Measurements from ENCODE around the gene FAM47E. TPM values are rescaled to one million over a fixed set of nuclear protein-coding genes. Genes with fewer than 3 reads are reported as not detected.

FAM47E gene
- total RNA-seq, 1 donor from 2014 or later, result 3.5 TPM

DNA sequence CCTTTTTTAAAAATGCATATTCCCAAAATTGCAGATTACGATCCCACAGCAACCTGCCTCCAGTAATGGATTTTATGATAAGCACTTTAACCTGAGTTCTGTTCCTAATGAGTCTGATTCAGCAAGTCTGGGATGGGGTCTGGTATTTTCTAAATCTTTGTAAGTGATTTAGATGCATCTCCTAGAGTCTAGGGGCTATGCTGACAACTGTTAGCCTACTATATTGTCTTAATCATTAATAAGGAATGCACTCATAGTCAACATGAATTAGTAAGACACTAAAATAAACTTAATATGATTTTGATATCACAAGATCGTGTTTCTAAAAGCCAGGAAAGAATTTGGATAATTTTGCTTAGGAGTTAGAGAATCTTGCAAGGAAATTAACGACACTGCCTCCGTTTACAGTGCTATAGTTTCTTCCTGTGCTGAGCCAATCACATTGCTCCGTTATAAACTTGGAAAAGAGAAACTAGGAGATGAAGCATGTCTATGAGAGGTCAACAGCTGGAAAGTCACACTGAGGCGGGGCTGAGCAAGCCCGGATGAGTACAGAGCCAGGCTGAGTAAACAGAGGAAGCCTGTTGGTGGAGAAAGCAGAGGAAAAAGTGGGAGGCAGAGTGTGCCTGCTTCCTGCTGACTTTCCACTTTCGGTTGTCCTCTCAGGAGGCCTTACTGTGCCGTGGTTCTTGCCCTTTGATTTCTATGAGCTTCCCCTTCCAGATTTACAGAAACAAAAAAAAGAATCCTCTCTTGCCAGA lies 43.3 kb upstream of the FAM47E start:
- H3K4me3 ChIP-seq (ENCODE audit: low read depth, low read length), result peak overlapping the region; percentile 15
- DNase-seq (ENCODE audit: low read depth), result no peak
- TF ChIP-seq, protein P1, sequence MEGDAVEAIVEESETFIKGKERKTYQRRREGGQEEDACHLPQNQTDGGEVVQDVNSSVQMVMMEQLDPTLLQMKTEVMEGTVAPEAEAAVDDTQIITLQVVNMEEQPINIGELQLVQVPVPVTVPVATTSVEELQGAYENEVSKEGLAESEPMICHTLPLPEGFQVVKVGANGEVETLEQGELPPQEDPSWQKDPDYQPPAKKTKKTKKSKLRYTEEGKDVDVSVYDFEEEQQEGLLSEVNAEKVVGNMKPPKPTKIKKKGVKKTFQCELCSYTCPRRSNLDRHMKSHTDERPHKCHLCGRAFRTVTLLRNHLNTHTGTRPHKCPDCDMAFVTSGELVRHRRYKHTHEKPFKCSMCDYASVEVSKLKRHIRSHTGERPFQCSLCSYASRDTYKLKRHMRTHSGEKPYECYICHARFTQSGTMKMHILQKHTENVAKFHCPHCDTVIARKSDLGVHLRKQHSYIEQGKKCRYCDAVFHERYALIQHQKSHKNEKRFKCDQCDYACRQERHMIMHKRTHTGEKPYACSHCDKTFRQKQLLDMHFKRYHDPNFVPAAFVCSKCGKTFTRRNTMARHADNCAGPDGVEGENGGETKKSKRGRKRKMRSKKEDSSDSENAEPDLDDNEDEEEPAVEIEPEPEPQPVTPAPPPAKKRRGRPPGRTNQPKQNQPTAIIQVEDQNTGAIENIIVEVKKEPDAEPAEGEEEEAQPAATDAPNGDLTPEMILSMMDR (conservative IDR thresholded peaks at IDR 0.05; ENCODE audit: low read depth, low read length), result no peak

DNA sequence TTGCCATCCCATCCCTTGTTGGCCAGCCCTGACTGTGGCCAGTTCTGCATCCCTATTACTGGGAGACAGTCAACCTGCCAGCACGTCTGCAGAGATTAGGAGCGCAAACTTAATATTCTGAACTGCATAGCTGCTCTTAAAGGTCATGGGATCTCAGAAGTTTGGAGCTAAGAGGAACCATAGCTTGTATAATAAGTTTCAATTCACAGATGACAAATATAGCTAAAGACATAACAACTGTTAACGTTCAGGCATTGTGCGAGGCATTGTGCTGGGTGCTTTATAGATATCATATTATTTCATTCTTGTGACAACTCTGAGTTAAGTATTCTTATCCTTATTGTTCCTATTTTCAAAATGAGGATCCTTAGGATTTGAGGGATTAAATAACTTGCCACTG lies 41.6 kb upstream of the FAM47E start:
- no peak for DNase-seq (ENCODE audit: low read depth)
- H3K4me3 ChIP-seq (ENCODE audit: low read depth, low read length), result no peak overlapping the region
- TF ChIP-seq, protein P1 (conservative IDR thresholded peaks at IDR 0.05; ENCODE audit: low read depth, low read length), result no peak

DNA sequence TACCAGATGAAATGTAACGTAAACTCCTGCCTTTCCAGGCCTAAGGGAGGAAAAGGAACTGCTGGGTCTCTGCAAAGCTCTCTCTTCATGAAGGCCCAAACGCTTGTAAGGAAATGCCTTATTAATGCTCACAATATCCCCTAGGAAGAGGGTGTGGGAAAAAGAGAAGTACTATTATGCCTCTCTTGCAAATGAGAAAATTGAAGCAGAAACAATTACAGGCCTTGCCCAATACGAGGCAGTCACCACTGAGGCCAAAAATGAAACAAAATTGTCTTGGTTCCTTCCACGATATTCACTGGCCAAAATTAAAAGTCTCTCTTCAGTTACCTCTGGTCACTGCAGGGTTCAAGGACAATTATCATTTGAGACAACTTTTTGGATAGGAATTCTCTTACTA lies 41.1 kb upstream of the FAM47E start:
- no peak for DNase-seq (ENCODE audit: low read depth)
- H3K4me3 ChIP-seq (ENCODE audit: low read depth, low read length), result no peak overlapping the region
- TF ChIP-seq, protein P1 (conservative IDR thresholded peaks at IDR 0.05; ENCODE audit: low read depth, low read length), result no peak

DNA sequence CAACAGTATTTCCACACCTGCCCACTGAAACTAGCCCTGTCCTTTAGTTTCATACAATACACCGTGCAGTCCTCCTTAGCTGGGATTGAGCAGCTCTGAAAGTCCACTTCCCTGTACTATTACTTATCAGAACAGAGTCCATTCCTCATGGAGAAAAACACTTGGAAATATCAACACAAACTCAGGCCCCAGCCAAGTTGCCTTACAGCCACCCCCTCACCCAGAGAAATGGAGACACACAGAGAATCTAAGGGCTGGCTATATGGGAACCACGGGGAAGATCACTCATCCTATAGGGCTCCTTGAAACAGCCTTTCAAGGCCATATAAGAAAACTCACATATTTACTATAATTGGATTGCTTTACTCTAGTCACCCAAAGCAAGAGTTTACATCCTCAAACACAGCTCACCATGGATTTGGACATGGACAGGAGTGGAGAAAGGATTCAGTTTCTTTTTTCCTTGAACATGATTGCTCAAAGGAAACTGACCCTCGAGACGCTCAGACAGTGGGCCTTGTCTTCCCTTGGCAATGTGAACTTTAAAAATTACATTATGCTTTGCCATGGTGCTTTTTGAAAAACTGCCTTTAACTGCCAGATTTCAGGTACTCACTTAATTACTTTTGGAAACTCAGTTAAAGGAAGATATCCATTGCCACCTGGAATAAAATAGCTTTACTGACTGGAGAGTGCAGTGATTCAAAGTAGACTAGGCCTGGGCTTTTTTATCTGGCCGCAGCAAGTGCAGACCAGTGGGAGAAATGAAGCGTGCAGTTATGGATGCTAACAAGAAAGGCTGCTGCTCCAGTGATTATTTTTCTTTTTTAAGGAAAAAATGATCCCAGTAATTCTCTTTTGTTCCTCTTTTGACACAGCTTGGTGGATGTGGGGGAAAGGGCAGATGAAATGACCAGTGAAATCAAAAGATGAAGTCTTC lies 39.5 kb upstream of the FAM47E start:
- TF ChIP-seq, protein P1 (conservative IDR thresholded peaks at IDR 0.05; ENCODE audit: low read depth, low read length), result no peak
- H3K4me3 ChIP-seq (ENCODE audit: low read depth, low read length), result peak overlapping the region; percentile 72
- DNase-seq (ENCODE audit: low read depth), result no peak

DNA sequence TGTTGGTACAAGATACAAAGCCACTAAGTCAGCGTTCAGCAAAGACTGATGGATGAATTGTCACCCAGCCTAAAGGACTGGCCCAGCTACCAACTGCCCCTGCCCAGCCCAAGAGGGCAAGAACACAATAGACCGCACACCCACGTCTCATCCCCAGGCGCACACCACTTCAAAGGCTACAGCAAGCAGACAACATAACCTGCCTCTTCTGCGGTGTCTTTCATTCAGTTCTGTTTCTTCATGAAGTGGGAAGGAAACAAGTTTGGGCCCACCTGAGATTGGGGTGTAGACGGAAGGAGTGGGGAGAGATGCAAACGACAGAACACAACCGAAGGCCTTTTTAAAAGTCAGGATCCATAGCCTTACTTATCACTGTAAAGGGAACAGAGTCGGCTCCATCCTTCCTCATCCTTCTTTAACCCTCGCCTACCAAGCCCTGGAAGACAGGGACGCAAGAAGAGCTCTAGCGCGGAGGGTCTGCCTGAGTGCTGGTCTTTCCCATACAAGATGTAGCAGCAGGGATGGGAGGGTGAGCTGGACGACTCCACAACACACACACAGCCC lies 38.6 kb upstream of the FAM47E start:
- H3K4me3 ChIP-seq (ENCODE audit: low read depth, low read length), result peak overlapping the region; percentile 72
- DNase-seq (ENCODE audit: low read depth), result no peak
- TF ChIP-seq, protein P1 (conservative IDR thresholded peaks at IDR 0.05; ENCODE audit: low read depth, low read length), result no peak

DNA sequence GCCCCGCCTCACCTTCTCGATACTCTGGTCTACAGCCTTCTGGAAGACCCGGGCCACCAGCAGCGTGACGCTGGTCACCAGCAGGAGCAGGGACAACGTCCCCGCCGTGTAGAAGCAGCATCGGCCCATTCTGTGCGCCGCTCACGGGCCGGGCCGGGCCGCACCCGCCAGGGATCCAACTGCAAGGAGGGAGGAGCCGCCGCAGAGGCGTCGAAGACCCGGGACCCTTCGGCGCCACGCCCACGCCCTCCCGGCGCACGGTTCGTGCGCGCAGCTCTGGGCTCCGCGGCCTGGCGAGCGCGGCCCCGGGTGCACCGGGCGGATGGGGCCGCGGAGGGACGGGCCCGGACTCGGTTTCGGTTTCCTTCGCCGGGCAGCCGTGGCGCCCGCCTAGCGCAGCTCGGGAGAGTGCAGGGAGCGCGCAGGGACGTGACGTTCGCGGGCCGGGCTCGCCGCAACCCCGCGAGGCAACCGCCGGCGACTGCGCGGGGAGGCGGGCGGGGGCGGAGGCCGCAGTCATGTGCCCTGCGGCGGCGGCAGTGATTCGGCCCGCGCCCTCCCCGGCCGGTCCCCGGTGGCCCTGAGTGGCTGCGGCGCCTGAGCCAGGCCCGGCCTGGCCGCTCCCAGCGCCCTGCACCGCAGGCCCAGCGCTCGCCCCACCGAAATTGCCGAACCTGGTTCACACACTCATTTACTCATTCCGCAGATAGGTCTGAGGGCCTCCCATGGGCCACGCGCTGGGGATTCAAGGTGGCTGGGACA lies 37.9 kb upstream of the FAM47E start, which contains the start of gene SCARB2:
TSS of gene SCARB2 (minus strand) at position 410 of the 762 bp plus-strand sequence. CDS start at position 129, 281 bp downstream.
- TF ChIP-seq, protein P1 (conservative IDR thresholded peaks at IDR 0.05; ENCODE audit: low read depth, low read length), result no peak
- H3K4me3 ChIP-seq (ENCODE audit: low read depth, low read length), result peak within 1 kb of the TSS; percentile 72
- DNase-seq (ENCODE audit: low read depth), result no peak
